Cardiac muscle cell (in vitro differentiated cells and primary cell): Measurements from ENCODE around the gene SLC13A3. TPM values are rescaled to one million over a fixed set of nuclear protein-coding genes. Genes with fewer than 3 reads are reported as not detected.

Experiments
- DNase-seq, 2 donors: peaks; one replicate each; pipeline versions ENCODE4 v3.0.0 to v3.0.0-alpha.2; 2010 to 2017; ENCODE audit warnings: low read depth in 1 of 2, low spot score in 1 of 2
- H3K27ac ChIP-seq: fragments of 200-600 bp; sonication (generic); 2 replicates; pipeline ENCODE4 v1.5.1; 2016
- H3K27me3 ChIP-seq: fragments of 200-600 bp; sonication (generic); 2 replicates; pipeline ENCODE4 v1.6.0; 2016; ENCODE audit warnings: control low read depth
- H3K36me3 ChIP-seq: fragments of 200-600 bp; sonication (generic); 2 replicates; pipeline ENCODE4 v1.5.1; 2016; ENCODE audit warnings: control low read depth
- H3K4me1 ChIP-seq: fragments of 200-600 bp; sonication (generic); 2 replicates; pipeline ENCODE4 v1.8.1; 2017; ENCODE audit warnings: low read depth, mild to moderate bottlenecking, mixed run types
- H3K4me3 ChIP-seq: fragments of 200-600 bp; sonication (generic); 2 replicates; pipeline ENCODE4 v1.5.1; 2016; ENCODE audit warnings: mild to moderate bottlenecking
- H3K9me3 ChIP-seq: fragments of 200-600 bp; sonication (generic); 2 replicates; pipeline ENCODE4 v1.5.1; 2017; ENCODE audit warnings: low read depth, mild to moderate bottlenecking, control low read depth
- polyA plus RNA-seq: library from polyadenylated mRNA; unstranded; fragments of >200 nt; fragmentation: Nextera tagmentation; extraction: Ambion mirVana; gene quantifications from 2 replicates; pipeline ENCODE4 v1.2.1, GENCODE V29; 2016
- total RNA-seq: library from RNA; depleted of rRNA; stranded (reverse); fragments of >200 nt; gene quantifications from 2 replicates; pipeline ENCODE4 v1.2.3, GENCODE V29; 2016
- TF ChIP-seq, protein P1 (sequence below): IDR thresholded peaks from 2 replicates; pipeline ENCODE4 v1.5.1; 2012; ENCODE audit warnings: low read depth, mild to moderate bottlenecking, low read length

SLC13A3 gene
- total and polyA plus RNA-seq, 2 experiments from 2014 or later, result 2.1 to 3.9 TPM

DNA sequence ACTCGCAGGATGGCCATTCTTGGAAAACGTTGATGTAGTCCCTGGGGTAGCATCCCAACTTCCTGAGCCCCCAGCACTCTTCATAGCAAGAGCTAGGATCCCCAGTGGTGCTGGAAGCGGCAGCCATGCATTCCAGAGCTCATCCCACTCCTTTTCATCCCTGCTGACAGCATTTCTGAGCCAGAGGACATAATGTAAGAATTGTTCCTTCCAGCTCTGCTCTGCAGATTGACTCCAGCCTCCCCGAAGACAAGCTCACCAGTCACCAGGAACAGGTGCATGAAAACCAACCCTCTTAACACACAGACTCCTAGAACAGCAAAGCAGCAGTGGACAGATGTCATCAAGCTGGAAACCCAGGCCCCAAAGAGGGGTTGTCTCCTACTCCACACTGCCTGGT is 3.8 kb downstream of the SLC13A3 start:
- no peaks in the 10 kb centered on the region for H3K36me3 ChIP-seq
- DNase-seq, result no peak
- H3K9me3 ChIP-seq, result no peaks in the 10 kb centered on the region
- no peak overlapping the region for H3K27ac ChIP-seq
- TF ChIP-seq, protein P1, sequence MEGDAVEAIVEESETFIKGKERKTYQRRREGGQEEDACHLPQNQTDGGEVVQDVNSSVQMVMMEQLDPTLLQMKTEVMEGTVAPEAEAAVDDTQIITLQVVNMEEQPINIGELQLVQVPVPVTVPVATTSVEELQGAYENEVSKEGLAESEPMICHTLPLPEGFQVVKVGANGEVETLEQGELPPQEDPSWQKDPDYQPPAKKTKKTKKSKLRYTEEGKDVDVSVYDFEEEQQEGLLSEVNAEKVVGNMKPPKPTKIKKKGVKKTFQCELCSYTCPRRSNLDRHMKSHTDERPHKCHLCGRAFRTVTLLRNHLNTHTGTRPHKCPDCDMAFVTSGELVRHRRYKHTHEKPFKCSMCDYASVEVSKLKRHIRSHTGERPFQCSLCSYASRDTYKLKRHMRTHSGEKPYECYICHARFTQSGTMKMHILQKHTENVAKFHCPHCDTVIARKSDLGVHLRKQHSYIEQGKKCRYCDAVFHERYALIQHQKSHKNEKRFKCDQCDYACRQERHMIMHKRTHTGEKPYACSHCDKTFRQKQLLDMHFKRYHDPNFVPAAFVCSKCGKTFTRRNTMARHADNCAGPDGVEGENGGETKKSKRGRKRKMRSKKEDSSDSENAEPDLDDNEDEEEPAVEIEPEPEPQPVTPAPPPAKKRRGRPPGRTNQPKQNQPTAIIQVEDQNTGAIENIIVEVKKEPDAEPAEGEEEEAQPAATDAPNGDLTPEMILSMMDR, result no peak
- no peaks in the 10 kb centered on the region for H3K4me1 ChIP-seq
- H3K4me3 ChIP-seq, result no peak overlapping the region
- H3K27me3 ChIP-seq, result peaks cover 26% of the 10 kb centered on the region

DNA sequence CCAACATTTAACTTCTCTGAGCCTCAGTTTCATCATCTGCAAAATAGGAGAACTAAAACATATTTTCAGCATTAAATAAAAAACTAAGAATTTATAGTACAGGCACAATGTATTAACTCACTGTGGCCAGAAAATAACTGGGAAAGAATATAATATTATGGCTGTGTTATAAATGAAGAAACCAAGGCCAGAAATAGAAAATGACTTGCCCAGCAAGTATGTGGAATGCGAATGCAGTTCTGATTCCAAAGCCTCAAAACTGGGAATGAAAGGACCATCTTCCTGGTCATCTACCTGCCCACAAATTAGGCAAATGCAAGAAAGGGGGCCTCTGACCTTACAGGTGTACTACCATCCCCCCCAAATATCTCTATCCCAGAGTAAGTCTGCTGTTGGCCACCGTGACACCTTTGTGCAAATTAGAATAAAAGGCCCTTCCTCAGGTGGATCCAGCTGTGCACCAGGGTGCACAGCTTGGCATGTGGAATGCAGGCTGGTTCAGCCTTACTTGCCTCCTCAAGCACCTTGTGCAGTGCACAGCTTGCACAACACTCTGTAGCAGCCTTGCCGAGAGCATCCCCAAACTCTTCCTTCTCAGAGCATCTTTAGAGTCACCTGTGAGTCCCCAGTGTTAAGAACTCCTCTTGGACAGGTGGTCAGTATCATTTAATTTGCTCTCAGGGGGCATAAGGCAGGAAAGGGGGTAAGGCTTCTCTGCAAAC is 4.4 kb downstream of the SLC13A3 start:
- no peak for DNase-seq
- TF ChIP-seq, protein P1, result no peak
- H3K27me3 ChIP-seq, result peaks cover 22% of the 10 kb centered on the region
- no peak overlapping the region for H3K27ac ChIP-seq
- no peaks in the 10 kb centered on the region for H3K9me3 ChIP-seq
- H3K4me3 ChIP-seq, result no peak overlapping the region
- H3K36me3 ChIP-seq, result no peaks in the 10 kb centered on the region
- H3K4me1 ChIP-seq, result no peaks in the 10 kb centered on the region

DNA sequence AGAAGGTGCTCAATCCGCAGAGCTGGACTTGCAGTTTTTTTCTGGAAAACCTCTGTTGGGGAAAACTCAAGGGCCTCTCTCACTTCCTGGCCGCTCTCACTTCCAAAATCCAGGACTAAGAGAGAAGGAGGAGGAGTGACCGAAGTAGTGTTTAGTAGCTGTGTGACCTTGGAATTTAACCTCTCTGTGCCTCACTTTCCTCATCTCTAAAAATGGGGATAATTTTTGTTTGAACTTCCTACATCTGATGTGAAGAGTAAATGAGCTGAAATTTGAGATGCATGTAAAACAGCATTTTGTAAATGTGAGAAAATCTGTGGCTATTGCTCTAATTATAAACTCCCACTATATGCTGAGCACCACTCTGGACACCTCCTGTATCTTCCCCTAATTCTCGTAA is 5.1 kb downstream of the SLC13A3 start:
- Histone ChIP-seq H3K27me3 (peaks cover 15% of the 10 kb centered on the region), H3K4me3 (no peak overlapping the region), H3K36me3 (no peaks in the 10 kb centered on the region), H3K4me1 (no peaks in the 10 kb centered on the region), H3K9me3 (no peaks in the 10 kb centered on the region), H3K27ac (no peak overlapping the region)
- no peak for DNase-seq
- TF ChIP-seq, protein P1, result no peak

DNA sequence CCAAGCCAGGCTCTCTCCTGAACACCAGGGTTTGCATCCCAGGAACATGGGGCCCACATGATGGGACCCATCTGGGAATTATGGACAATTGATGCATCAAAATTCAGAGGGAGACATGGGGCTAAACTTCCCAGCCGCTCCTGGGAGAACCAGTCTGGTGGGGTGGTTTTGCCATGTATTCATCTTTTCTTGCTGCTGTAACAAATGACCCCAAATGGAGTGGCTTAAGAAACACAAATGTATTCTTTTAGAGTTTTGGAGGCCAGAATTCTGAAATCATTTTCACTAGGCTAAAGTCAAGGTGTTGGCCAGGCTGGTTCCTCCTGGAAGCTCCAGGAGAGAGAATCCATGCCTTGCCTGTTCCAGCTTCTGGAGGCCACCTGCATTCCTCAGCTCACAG is 6.5 kb downstream of the SLC13A3 start:
- Histone ChIP-seq H3K27ac (no peak overlapping the region), H3K4me1 (no peaks in the 10 kb centered on the region), H3K27me3 (peaks cover 3% of the 10 kb centered on the region), H3K36me3 (no peaks in the 10 kb centered on the region), H3K4me3 (no peak overlapping the region), H3K9me3 (no peaks in the 10 kb centered on the region)
- no peak for DNase-seq
- TF ChIP-seq, protein P1, result no peak

DNA sequence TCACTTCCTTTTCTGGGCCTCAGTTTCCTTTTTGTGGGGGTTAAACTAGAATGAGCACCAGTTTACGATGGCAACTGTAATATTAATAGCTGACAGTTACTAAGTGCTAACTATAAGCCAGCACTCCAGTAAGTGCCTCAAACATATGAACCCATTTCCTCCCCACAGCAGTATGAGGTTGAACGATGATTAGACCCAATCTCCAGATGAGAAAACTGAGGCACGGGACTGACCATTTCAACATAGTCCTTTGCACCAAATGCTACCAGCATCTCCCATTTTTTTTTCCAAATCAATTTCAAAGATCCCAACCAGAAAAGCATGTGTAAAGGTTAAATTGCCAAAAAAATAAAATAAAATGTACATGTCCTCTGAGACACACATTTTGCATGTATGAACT is 7.1 kb downstream of the SLC13A3 start:
- TF ChIP-seq, protein P1, result no peak
- no peaks in the 10 kb centered on the region for H3K4me1 ChIP-seq
- peaks cover 3% of the 10 kb centered on the region for H3K27me3 ChIP-seq
- no peak overlapping the region for H3K27ac ChIP-seq
- H3K36me3 ChIP-seq, result no peaks in the 10 kb centered on the region
- no peak overlapping the region for H3K4me3 ChIP-seq
- H3K9me3 ChIP-seq, result no peaks in the 10 kb centered on the region
- no peak for DNase-seq

DNA sequence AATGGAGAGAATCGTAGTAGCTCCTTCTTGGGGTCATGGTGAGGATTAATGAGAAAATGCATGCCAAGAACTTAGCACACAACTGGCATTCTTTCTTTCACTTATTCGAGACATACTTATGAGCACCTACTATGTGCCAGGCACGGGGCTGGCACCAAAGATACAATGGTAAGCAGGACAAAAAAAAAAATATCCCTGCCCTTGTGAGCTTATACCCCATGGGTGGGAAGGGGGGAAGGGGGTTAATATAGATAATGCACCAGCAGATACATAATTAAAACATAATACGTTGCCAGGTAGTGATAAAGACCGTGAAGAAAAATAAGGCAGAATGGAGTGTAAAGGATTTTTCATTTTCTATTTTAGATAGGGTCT is 8.3 kb downstream of the SLC13A3 start:
- no peak overlapping the region for H3K27ac ChIP-seq
- no peaks in the 10 kb centered on the region for H3K36me3 ChIP-seq
- H3K9me3 ChIP-seq, result no peaks in the 10 kb centered on the region
- TF ChIP-seq, protein P1, result no peak
- no peak overlapping the region for H3K4me3 ChIP-seq
- no peak for DNase-seq
- no peaks in the 10 kb centered on the region for H3K4me1 ChIP-seq
- peaks cover 3% of the 10 kb centered on the region for H3K27me3 ChIP-seq
